ENCODE measurements around the gene DUSP1. TPM values are rescaled to one million over a fixed set of nuclear protein-coding genes. Genes with fewer than 3 reads are reported as not detected.

The DUSP1 gene
- total and polyA plus RNA-seq, 2 experiments from 2014 or later: 32.2 to 49.4 TPM

- TF ChIP-seq, protein P1, sequence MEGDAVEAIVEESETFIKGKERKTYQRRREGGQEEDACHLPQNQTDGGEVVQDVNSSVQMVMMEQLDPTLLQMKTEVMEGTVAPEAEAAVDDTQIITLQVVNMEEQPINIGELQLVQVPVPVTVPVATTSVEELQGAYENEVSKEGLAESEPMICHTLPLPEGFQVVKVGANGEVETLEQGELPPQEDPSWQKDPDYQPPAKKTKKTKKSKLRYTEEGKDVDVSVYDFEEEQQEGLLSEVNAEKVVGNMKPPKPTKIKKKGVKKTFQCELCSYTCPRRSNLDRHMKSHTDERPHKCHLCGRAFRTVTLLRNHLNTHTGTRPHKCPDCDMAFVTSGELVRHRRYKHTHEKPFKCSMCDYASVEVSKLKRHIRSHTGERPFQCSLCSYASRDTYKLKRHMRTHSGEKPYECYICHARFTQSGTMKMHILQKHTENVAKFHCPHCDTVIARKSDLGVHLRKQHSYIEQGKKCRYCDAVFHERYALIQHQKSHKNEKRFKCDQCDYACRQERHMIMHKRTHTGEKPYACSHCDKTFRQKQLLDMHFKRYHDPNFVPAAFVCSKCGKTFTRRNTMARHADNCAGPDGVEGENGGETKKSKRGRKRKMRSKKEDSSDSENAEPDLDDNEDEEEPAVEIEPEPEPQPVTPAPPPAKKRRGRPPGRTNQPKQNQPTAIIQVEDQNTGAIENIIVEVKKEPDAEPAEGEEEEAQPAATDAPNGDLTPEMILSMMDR (IDR thresholded peaks at IDR 0.05; ENCODE audit: low read depth, low read length): no peak
- Histone ChIP-seq H3K27me3 (no peaks in the 10 kb centered on the region), H3K4me3 (no peak overlapping the region), H3K4me1 (ENCODE audit: low read depth) (peaks cover 5% of the 10 kb centered on the region), H3K9me3 (ENCODE audit: low read depth) (no peaks in the 10 kb centered on the region), H3K36me3 (no peaks in the 10 kb centered on the region), H3K27ac (no peak overlapping the region)
- DNase-seq (ENCODE audit: low read depth in 1 of 2, low spot score in 1 of 2): no peak
Observed at GRCh38 chr5:172736508-172737135, 34.4 kb downstream of the DUSP1 start.

GRCh38 chr5:172735141-172735831 lies 35.7 kb downstream of the DUSP1 start:
- no peak overlapping the region for H3K27ac ChIP-seq
- no peaks in the 10 kb centered on the region for H3K9me3 ChIP-seq (ENCODE audit: low read depth)
- DNase-seq (ENCODE audit: low read depth in 1 of 2, low spot score in 1 of 2): no peak
- TF ChIP-seq, protein P1 (IDR thresholded peaks at IDR 0.05; ENCODE audit: low read depth, low read length): no peak
- no peaks in the 10 kb centered on the region for H3K36me3 ChIP-seq
- peaks cover 5% of the 10 kb centered on the region for H3K4me1 ChIP-seq (ENCODE audit: low read depth)
- H3K4me3 ChIP-seq: no peak overlapping the region
- no peaks in the 10 kb centered on the region for H3K27me3 ChIP-seq

GRCh38 chr5:172733974-172734346 lies 37.0 kb downstream of the DUSP1 start:
- Histone ChIP-seq H3K4me1 (ENCODE audit: low read depth) (peaks cover 5% of the 10 kb centered on the region), H3K27ac (no peak overlapping the region), H3K4me3 (no peak overlapping the region), H3K36me3 (no peaks in the 10 kb centered on the region), H3K9me3 (ENCODE audit: low read depth) (no peaks in the 10 kb centered on the region), H3K27me3 (no peaks in the 10 kb centered on the region)
- no peak for DNase-seq (ENCODE audit: low read depth in 1 of 2, low spot score in 1 of 2)
- TF ChIP-seq, protein P1 (IDR thresholded peaks at IDR 0.05; ENCODE audit: low read depth, low read length): no peak

- H3K36me3 ChIP-seq: no peaks in the 10 kb centered on the region
- H3K9me3 ChIP-seq (ENCODE audit: low read depth): no peaks in the 10 kb centered on the region
- no peaks in the 10 kb centered on the region for H3K27me3 ChIP-seq
- peaks cover 5% of the 10 kb centered on the region for H3K4me1 ChIP-seq (ENCODE audit: low read depth)
- TF ChIP-seq, protein P1 (IDR thresholded peaks at IDR 0.05; ENCODE audit: low read depth, low read length): no peak
- no peak overlapping the region for H3K27ac ChIP-seq
- H3K4me3 ChIP-seq: no peak overlapping the region
- peak in 1 of 2 donors; percentile 98 for DNase-seq (ENCODE audit: low read depth in 1 of 2, low spot score in 1 of 2)
Observed at GRCh38 chr5:172733131-172733973, 37.6 kb downstream of the DUSP1 start.

DNA sequence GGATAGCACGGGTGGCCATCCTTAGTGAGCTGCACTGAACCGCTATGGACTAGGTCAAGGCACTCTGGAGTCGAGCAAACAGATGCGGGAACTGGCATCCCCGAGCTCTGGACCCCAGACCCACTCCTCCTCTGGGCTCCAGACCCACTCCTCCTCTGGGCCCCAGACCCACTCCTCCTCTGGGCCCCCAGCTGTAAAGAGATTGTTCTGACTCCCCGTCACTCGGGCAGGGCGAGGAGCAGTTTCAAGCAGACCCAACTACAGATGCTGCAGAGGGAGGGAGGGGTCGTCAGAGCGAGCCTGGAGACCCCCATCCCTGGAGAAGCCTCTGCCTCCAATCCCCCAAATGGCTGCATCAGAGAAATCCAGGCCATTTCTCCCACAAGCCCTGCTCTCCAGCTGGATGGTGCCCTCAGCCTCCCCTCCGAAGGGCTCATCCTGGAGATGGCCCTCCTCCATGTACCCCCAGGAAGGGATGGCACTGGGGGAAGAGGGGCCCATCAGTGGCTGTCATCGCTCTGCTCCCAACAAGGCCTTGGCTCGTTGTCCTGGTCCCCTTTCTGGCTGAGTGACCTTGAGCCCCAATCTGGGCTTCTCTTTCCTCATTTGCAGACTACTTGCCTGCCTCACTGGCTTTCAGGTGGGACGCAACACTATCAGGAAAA lies 38.7 kb downstream of the DUSP1 start:
- H3K27ac ChIP-seq: no peak overlapping the region
- TF ChIP-seq, protein P1 (IDR thresholded peaks at IDR 0.05; ENCODE audit: low read depth, low read length): no peak

More for the DNA sequence above, 38.7 kb downstream of the DUSP1 start:
- no peaks in the 10 kb centered on the region for H3K27me3 ChIP-seq
- no peak for DNase-seq (ENCODE audit: low read depth in 1 of 2, low spot score in 1 of 2)
- H3K36me3 ChIP-seq: no peaks in the 10 kb centered on the region
- peaks cover 5% of the 10 kb centered on the region for H3K4me1 ChIP-seq (ENCODE audit: low read depth)
- H3K4me3 ChIP-seq: no peak overlapping the region
- H3K9me3 ChIP-seq (ENCODE audit: low read depth): no peaks in the 10 kb centered on the region

Data from cardiac muscle cell (in vitro differentiated cells and primary cell).